ENCODE results near the gene RPL28.
A peak's percentile ranks its signal among the peaks of the same experiment; 100 is the strongest.
"Not testable (repeated sequence)": the region's sequence is repeated elsewhere in the genome, so short reads cannot be mapped to it uniquely, and the experiment has no call there.

Gene RPL28

DNA sequence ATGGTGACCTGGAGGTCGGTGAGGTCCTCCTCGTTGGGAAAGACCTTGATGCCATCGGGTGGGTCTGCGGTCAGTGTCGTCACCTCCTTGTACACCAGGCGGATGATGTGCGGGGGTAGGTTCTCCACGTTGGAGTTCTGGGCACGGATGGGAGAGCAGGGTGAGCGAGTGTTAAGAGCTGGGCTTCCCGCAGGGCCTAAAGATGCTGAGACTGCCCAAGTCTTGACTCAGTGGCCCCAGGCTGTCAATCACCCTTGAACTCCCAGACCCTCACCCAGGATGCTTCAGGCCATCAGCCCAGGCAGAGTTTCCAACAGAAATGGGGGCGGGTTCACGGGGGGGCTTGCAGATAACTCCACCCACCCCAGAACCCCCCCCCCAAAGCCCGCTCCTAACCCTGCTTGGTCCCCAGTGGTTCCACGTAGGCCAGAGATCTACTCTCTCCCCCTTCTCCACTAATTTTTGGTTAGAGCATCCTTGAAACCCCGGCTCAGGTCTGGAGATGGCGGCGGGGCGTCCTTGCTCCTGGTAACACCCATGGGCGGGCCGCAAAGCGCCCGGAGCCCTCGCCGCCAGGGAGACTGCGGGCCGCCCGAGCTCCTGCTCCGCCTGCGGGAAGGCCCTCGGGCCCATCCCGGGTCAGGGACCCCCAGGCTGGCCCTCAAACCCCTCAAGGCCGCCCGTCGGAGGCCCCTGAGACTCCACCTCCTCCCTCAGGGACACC is 21.3 kb downstream of the RPL28 start:
- no peak for TF ChIP-seq CTCF (IDR thresholded peaks at IDR 0.05; ENCODE audit: control insufficient read depth, extremely low read depth, insufficient read depth)
- DNase-seq (ENCODE audit: low read depth): no peak
- peak overlapping the region; percentile 81 for H3K4me3 ChIP-seq (ENCODE audit: low read depth, low read length)

DNA sequence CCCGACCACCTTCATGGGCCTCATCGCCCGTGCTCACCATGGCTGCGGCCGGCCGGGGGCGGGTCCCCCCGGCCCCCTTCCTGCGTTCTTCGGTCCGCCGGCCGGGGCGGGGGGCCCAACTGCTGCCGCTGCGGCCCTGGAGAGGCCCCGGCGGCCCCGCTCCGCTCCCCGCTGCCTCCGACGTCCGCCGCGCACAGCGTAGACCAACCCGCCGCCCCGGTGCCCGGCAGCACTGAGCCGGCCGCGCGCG is 21.7 kb downstream of the RPL28 start, which contains the start of gene UBE2S:
TSS of gene UBE2S (minus strand) at position 239 of the 250 bp plus-strand sequence. CDS start at position 40, 199 bp downstream.
- DNase-seq (ENCODE audit: low read depth): not testable (repeated sequence)
- peak within 1 kb of the TSS; percentile 81 for H3K4me3 ChIP-seq (ENCODE audit: low read depth, low read length)

DNA sequence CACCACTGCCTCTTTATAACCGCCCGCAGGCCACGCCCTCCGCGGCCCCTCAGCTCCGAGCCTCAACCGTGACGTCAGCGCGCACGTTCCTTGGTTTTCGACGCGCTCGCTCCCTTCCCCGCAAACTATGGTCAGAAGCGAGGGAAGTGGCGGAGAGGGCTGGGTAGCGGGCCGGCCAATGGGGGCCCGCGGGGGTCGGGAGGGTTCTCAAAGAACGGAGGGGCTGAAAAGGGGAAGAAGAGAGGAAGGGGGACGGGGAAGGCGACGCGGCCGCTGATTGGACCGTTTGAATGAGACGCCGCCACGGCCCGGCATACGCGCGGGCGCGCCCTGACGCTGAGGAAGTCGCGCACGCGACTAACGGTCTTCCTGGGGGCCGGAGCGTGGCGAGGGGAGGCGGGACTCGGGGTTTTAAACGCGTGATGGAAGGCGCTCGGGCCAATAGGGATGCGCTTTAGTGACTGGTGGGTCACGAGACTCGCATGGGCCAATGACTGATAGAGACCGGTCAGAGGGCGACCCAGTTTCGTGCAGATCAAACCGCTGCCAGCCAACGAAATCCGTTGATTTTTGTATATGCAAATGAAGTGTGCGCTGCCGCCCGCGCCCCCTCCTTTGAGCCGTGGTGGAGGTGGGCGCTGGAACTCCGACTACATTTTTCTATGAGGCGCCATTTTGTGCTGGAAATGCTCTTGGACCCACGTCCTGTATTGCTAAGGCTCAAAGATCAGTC is 22.2 kb downstream of the RPL28 start:
- DNase-seq (ENCODE audit: low read depth): peak; percentile 97
- H3K4me3 ChIP-seq (ENCODE audit: low read depth, low read length): peak overlapping the region; percentile 81
- TF ChIP-seq CTCF (IDR thresholded peaks at IDR 0.05; ENCODE audit: control insufficient read depth, extremely low read depth, insufficient read depth): no peak

GRCh38 chr19:55408533-55408872 is 22.8 kb downstream of the RPL28 start:
- no peak for DNase-seq (ENCODE audit: low read depth)
- TF ChIP-seq CTCF (IDR thresholded peaks at IDR 0.05; ENCODE audit: control insufficient read depth, extremely low read depth, insufficient read depth): no peak
- H3K4me3 ChIP-seq (ENCODE audit: low read depth, low read length): peak overlapping the region; percentile 81

DNA sequence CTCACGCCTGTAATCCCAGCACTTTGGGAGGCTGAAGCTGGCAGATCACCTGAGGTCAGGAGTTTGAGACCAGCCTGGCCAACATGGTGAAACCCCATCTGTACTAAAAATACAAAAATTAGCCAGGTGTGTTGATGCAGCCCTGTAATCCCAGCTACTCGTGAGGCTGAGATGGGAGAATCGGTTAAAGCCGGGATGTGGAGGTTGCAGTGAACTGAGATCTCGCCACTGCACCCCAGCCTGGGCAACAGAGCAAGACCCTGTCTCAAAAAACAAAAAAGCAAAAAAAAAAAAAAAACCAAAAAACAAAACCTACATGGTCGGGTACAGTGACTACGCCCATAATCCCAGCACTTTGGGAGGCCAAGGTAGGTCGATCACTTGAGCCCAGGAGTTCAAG is 23.4 kb downstream of the RPL28 start:
- not testable (repeated sequence) for H3K4me3 ChIP-seq (ENCODE audit: low read depth, low read length); DNase-seq (ENCODE audit: low read depth)

DNA sequence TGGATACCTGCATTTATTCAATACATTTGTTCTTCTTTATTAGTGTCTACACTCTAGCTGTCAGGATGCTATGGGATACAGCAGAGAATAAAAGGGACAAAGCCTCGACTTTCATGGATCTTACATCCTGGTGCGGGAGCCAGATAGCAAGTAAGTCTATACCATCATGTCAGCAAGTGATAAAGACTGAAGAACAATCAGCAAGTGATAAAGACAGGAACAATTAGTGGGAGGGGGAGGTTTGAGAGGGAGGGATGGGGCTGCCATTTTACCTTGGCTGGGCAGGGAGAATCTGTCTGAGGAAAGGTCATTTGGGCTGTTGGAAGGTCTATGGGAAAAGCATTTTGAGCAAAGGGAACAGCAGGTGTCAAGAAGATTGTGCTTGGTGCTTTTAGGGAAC is 24.4 kb downstream of the RPL28 start:
- no peak for TF ChIP-seq CTCF (IDR thresholded peaks at IDR 0.05; ENCODE audit: control insufficient read depth, extremely low read depth, insufficient read depth)
- DNase-seq (ENCODE audit: low read depth): no peak
- H3K4me3 ChIP-seq (ENCODE audit: low read depth, low read length): no peak overlapping the region

GRCh38 chr19:55418185-55418584 is 32.5 kb downstream of the RPL28 start:
- no peak overlapping the region for H3K4me3 ChIP-seq (ENCODE audit: low read depth, low read length)
- peak; percentile 25 for DNase-seq (ENCODE audit: low read depth)
- TF ChIP-seq CTCF (IDR thresholded peaks at IDR 0.05; ENCODE audit: control insufficient read depth, extremely low read depth, insufficient read depth): peak; percentile 78

DNA sequence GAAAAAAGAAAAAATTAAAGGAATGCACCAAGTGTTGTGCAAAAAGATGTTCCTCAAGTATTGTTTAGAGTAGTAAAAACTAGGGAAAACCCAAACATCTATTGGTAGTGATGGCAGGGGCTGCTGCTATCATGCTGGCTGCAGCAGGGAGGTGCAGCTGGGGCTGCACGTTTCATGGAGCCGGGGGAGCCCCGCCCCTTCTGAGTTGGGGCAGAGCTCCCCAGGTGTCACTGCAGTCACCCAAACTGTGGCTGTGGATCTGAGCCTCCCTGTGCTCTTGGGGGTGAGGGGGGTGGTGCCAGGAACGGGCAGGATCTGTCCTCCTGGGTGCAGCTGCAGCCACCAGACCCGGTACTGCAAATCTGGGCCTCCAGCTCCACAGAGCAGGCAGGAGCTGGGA is 33.4 kb downstream of the RPL28 start:
- TF ChIP-seq CTCF (IDR thresholded peaks at IDR 0.05; ENCODE audit: control insufficient read depth, extremely low read depth, insufficient read depth): no peak
- no peak overlapping the region for H3K4me3 ChIP-seq (ENCODE audit: low read depth, low read length)
- DNase-seq (ENCODE audit: low read depth): no peak
